Adrenal gland (tissue), 5 donors: ENCODE data around the gene FPR1.

Source experiments
- CTCF ChIP-seq, 6 experiments: fragments of 450-650 bp in 4 of 6; fragments of 200-600 bp in 2 of 6; sonication (generic) in 1 of 6; IDR thresholded peaks; 1 replicate in 5 of 6; 2 replicates in 1 of 6; pipeline versions ENCODE4 v1.5.1 to v1.8.0; 2016 to 2021; ENCODE audit warnings: antibody characterized with exemption in 6 of 6, mild to moderate bottlenecking in 2 of 6, moderate library complexity in 1 of 6
- POLR2A ChIP-seq, 2 donors: fragments of 450-650 bp; IDR thresholded peaks; one replicate each; pipeline ENCODE4 v1.6.1; 2017; ENCODE audit warnings: antibody characterized with exemption in 2 of 2, mild to moderate bottlenecking in 2 of 2, moderate library complexity in 1 of 2
- donor health status: DM: no; HTN: no; CAD: no.

DNA sequence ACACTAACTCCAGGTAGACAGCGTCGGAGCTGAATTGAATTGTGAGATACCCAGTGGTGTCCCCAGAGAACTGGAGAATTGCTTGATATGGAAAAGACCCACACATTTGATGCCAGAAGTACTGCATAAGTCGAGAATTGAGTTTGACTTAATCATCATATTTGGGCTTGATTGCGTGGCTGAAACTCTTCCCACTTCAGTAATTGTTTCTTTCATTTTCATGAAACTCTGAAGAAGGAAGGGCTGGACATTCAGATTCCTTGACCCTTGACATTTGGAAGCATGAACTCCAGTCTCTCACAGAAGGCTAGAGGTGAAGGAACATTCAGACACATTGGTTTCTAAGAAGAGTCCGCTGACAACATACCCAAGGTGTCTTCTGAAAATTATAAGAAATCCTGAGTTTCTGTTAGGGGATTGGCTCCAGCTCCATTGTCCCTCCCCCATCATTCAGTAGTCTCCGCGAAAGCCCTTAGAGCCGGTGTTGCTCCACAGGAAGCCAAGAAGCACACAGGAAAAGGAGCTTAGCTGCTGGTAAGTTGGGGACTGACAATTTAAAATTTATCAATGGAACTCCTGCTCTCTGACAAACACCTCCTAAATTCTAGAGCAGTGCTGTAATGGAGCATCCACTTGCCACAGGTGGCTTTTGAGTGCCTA, 9.1 kb upstream of the FPR1 start, which contains the start of gene FPR2:
- TF ChIP-seq CTCF (IDR thresholded peaks at IDR 0.05) (no peak), POLR2A (IDR thresholded peaks at IDR 0.05) (no peak)
